GM19099 (cell line): ENCODE data around the gene B9D1.

Experiments used
- POLR2A ChIP-seq: IDR thresholded peaks from 3 replicates; pipeline ENCODE4 v1.6.1; 2011; ENCODE audit warnings: low read depth; ENCODE audit not compliant: insufficient read length; ENCODE audit errors: extremely low read depth

Gene B9D1

DNA sequence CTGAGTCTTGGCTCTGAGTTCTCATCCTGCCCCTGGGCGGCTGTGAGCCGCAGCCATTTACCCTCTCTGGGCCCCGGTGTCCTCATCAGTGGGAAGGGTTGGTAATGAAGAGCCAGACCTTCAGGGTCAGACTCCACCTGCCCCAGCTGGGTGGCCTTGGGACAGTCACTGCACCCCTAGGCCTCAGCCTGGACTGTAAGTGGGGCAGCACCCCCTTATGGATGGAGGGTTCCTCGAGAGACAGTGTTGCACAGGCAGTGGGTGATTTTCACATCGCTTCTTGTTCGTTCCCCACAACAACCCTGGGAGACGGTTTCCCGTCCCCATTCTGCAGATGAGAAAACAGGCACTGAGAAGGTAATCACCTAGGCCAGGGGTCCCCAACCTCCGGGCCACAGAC lies 60.5 kb downstream of the B9D1 start:
- no peak for TF ChIP-seq POLR2A

DNA sequence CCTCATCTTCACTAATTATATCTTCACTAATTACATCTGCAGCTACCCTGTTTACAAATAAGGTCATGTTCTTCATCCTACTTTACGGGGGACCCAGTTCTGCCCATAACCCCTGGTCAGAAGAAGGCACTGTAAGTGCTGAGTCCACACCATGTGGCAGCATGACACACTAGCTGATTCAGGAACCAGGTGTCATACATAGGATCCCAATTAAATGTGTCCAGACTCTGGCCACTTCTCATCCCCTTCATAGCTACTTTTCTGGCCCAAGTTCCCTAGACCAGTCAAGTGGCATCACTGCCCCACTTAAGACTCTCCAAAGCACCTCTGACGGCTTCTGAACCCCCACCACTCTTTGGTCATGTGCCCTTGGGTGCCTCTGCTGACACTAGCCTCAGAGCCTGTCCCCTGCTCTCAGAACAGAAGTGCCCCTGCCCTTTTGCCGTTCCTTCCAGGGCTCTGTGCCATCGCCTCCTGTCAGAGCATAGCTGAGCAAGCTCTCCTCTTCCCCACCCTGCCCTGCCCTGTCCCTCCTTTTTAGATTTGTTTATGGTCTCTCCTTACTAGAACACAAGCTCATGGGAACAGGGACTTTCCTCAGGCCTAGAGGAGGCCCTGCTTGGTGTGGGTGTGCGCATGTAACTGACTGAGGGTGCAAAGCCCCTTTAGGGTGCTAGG lies 61.1 kb downstream of the B9D1 start:
- no peak for TF ChIP-seq POLR2A

DNA sequence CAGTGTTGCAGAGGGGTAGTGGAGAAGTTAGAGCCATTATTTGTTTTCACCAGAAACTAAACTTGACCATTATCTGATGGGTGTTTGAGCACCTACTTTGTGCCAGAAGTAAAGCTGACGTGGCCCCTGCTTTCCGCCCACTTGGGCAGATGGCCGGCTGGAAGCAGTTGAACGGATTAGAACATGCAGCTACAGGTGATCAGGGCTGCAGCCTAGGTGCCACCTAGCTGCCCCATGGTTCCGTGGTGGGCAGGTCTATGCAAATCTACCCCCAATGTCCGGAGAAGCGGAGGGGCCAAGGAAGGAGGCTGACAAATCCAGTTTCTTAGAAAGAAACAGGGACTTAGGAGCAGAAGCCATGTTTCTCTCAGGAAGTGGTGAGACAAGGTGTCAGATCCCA lies 62.7 kb downstream of the B9D1 start:
- TF ChIP-seq POLR2A, result no peak

GRCh38 chr17:19299214-19299747 lies 63.2 kb downstream of the B9D1 start:
- TF ChIP-seq POLR2A, result no peak

DNA sequence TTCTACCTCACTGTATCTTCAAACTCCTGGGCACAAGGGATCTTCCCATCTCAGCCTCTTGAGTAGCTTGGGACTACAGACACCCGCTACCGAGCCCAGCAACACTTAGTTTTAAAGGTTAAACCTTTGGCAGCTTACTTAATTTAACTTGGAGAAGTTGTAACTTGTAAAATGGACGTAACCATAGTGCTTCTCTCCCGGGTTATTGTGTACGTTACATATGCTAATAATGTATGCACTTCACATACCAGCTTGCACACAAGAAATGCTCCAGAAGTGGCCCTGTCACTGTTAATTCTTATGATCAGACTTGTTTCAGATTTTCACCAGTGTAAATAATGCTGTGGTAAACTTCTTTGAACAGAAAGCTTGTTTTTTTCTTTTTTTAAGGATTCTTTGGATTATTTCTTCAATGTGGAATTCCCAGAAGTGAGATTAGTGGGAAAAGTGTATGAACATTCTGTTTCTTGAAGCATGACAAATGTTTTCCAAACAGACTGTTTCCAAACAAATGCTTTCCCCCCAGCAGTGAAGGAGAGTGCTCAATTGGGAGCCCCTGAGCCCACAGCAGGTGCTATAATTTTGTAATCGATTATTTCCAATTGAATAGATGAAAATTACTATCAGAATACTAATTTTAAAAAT lies 63.8 kb downstream of the B9D1 start:
- no peak for TF ChIP-seq POLR2A

DNA sequence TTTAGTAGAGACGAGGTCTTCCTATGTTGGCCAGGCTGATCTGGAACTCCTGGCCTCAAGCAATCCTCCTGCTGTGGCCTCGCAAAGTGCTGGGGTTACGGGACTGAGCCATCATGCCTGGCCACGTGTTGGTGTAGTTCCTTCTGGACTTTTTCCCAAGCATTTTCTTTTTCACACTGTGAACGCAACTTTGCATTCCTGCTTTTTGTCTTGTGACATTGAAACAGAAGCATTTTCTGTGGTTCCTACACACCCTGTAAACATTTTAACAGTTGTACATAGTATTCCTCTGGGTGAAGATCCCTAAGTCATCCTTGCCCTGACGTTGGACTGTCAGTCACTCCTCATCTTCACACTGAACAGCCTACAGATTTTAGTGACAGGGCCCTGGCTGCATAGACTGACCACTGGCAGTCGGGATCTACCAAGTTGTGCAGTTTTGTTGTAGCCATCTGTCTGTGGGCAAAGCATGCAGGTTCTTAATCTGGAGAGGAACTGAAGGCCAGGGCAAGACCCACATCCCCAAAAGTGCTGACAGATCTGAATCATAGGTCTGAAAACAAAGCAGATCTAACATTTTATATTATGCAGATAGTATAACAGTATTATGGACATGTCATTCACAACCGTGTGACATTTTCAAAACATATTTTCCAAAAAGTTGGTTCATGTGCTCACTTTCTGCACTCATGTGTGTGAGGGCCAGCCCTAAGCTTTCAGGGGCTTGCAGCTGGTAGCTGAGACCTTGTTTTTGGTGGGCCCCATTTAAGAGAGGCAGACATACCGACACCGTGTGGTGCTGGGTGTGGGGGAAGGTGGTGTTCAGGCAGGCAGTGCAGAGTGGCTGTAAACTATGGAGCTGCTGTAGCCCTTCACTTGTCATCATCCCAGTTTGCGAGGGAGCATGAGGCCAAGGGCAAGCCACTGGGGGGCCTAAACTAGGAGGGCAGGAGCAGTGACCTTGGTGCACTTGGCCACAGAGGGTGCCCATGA lies 65.4 kb downstream of the B9D1 start:
- no peak for TF ChIP-seq POLR2A

- no peak for TF ChIP-seq POLR2A
Observed at GRCh38 chr17:19295473-19296135, 66.9 kb downstream of the B9D1 start.

DNA sequence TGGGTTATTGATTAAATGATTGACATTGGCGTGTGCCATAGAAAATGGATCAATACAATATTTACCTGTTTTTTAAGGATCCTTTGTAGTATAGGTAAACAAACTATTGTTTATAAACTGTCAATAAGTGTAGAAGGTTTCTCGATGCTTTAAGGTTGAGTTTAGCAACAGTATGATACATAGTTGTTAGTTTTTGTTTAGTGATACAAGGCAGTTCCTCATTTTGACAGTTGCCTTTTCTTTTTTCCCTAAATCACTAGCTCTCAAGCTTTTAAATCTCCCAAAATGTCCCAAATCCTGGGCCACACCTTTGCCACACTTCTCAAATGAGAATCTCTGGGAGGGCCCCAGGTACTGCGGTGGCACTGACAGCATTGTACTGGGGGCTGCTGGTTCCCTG lies 68.1 kb downstream of the B9D1 start:
- TF ChIP-seq POLR2A, result no peak
